Endodermal cell (in vitro differentiated cells): Measurements from ENCODE around the gene ZSCAN31. TPM values are rescaled to one million over a fixed set of nuclear protein-coding genes. Genes with fewer than 3 reads are reported as not detected.

Experiments used
- DNase-seq: peaks from one replicate; pipeline ENCODE4 v3.0.0-alpha.2; 2017
- H3K27ac ChIP-seq: 2 replicates; pipeline ENCODE4 v1.5.1; 2013; ENCODE audit warnings: mild to moderate bottlenecking, low read depth, low read length, moderate library complexity
- H3K27me3 ChIP-seq: 2 replicates; pipeline ENCODE4 v1.6.1; 2013; ENCODE audit warnings: mild to moderate bottlenecking, low read length, moderate library complexity; ENCODE audit not compliant: insufficient read depth, control insufficient read depth, poor library complexity, severe bottlenecking
- H3K36me3 ChIP-seq: 2 replicates; pipeline ENCODE4 v1.7.0; 2013; ENCODE audit warnings: mild to moderate bottlenecking, low read length, moderate library complexity; ENCODE audit not compliant: control insufficient read depth, insufficient read depth
- H3K4me1 ChIP-seq: one replicate; pipeline ENCODE4 v1.7.0; 2013; ENCODE audit warnings: low read length; ENCODE audit not compliant: control insufficient read depth, insufficient read depth
- H3K4me3 ChIP-seq: 2 replicates; pipeline ENCODE4 v1.5.1; 2013; ENCODE audit warnings: mild to moderate bottlenecking, low read length, moderate library complexity
- H3K9ac ChIP-seq: 2 replicates; pipeline ENCODE4 v1.6.1; 2013; ENCODE audit warnings: mild to moderate bottlenecking, low read length, moderate library complexity; ENCODE audit not compliant: poor library complexity, severe bottlenecking; ENCODE audit errors: extremely low read depth
- H3K9me3 ChIP-seq: 2 replicates; pipeline ENCODE4 v1.6.1; 2013; ENCODE audit warnings: mild to moderate bottlenecking, low read length, moderate library complexity; ENCODE audit not compliant: control insufficient read depth
- H3K27ac Mint-ChIP-seq: 2 replicates; pipeline ENCODE4 v1.8.0; 2020; ENCODE audit warnings: mixed read lengths
- H3K27me3 Mint-ChIP-seq: 2 replicates; pipeline ENCODE4 v1.8.0; 2021; ENCODE audit warnings: mild to moderate bottlenecking, mixed read lengths; ENCODE audit not compliant: insufficient read depth
- H3K36me3 Mint-ChIP-seq: 2 replicates; pipeline ENCODE4 v1.8.0; 2020; ENCODE audit warnings: low read depth, mixed read lengths
- H3K4me1 Mint-ChIP-seq: 2 replicates; pipeline ENCODE4 v1.8.0; 2020; ENCODE audit warnings: mixed read lengths
- H3K4me3 Mint-ChIP-seq: 2 replicates; pipeline ENCODE4 v1.8.0; 2020; ENCODE audit warnings: mild to moderate bottlenecking, moderate library complexity, mixed read lengths
- H3K9me3 Mint-ChIP-seq: 2 replicates; pipeline ENCODE4 v1.8.0; 2020; ENCODE audit warnings: mild to moderate bottlenecking, mixed read lengths
- CTCF ChIP-seq: fragments of 200-600 bp; sonication (generic); conservative IDR thresholded peaks from 2 replicates; pipeline ENCODE4 v1.5.0; 2021; ENCODE audit warnings: antibody characterized with exemption, mild to moderate bottlenecking
- WGBS, 2 experiments: methylation state at CpG; one replicate each; pipeline versions ENCODE4 v1.1.5 to v1.1.7; 2013; ENCODE audit warnings: missing lambda C conversion rate in 2 of 2, mixed read lengths in 1 of 2; ENCODE audit not compliant: insufficient coverage in 1 of 2, insufficient read length in 1 of 2; 5-methylcytosine and 5-hydroxymethylcytosine counted together
- total RNA-seq, 2 donors: library from RNA; stranded (reverse); fragmentation: NEBNext Ultra II Directional in 1 of 2; extraction: Animal tissue kit (Norgen Biotek cat#: 25700) in 1 of 2; gene quantifications; 2 replicates in 1 of 2; 3 replicates in 1 of 2; pipeline ENCODE4 v1.2.1, GENCODE V29; 2021

The ZSCAN31 gene
- total RNA-seq, 2 donors from 2014 or later = 1.7 to 4.7 TPM

GRCh38 chr6:28337121-28337520, 1.2 kb upstream of the ZSCAN31 start:
- DNase-seq = no peak
- peaks cover 4% of the 10 kb centered on the region for H3K4me1 Mint-ChIP-seq
- H3K4me3 Mint-ChIP-seq = no peak overlapping the region
- peak overlapping the region; percentile 97 for H3K9ac ChIP-seq
- no peak overlapping the region for H3K27ac Mint-ChIP-seq
- H3K4me3 ChIP-seq = peak overlapping the region; percentile 95
- TF ChIP-seq CTCF = no peak
- no peaks in the 10 kb centered on the region for H3K27me3 ChIP-seq
- H3K36me3 ChIP-seq = no peaks in the 10 kb centered on the region
- H3K27ac ChIP-seq = no peak overlapping the region
- no peaks in the 10 kb centered on the region for H3K9me3 Mint-ChIP-seq
- no peaks in the 10 kb centered on the region for H3K36me3 Mint-ChIP-seq
- H3K27me3 Mint-ChIP-seq = peaks cover 10% of the 10 kb centered on the region
- H3K9me3 ChIP-seq = no peaks in the 10 kb centered on the region
- H3K4me1 ChIP-seq = no peaks in the 10 kb centered on the region

- Mint-ChIP-seq H3K36me3 (no peaks in the 10 kb centered on the region), H3K9me3 (no peaks in the 10 kb centered on the region), H3K4me3 (no peak overlapping the region), H3K4me1 (peaks cover 4% of the 10 kb centered on the region), H3K27ac (no peak overlapping the region), H3K27me3 (peaks cover 9% of the 10 kb centered on the region)
- no peak for DNase-seq
- no peaks in the 10 kb centered on the region for H3K4me1 ChIP-seq
- H3K4me3 ChIP-seq = peak overlapping the region; percentile 95
- H3K27ac ChIP-seq = peak overlapping the region; percentile 100
- 18 to 20% methylated on average over 14 to 24 of the region's 24 CpGs for WGBS, 2 experiments
- TF ChIP-seq CTCF = no peak
- no peaks in the 10 kb centered on the region for H3K27me3 ChIP-seq
- no peaks in the 10 kb centered on the region for H3K36me3 ChIP-seq
- H3K9ac ChIP-seq = peak overlapping the region; percentile 97
- H3K9me3 ChIP-seq = no peaks in the 10 kb centered on the region
These were observed 554 bp upstream of the ZSCAN31 start for GRCh38 chr6:28336284-28337120.

GRCh38 chr6:28335040-28335563, 846 bp downstream of the ZSCAN31 start:
- H3K27me3 Mint-ChIP-seq = no peaks in the 10 kb centered on the region
- H3K27ac ChIP-seq = peak overlapping the region; percentile 100
- no peaks in the 10 kb centered on the region for H3K36me3 ChIP-seq
- DNase-seq = no peak
- no peaks in the 10 kb centered on the region for H3K36me3 Mint-ChIP-seq
- H3K9ac ChIP-seq = peak overlapping the region; percentile 97
- no peak for TF ChIP-seq CTCF
- H3K9me3 ChIP-seq = no peaks in the 10 kb centered on the region
- H3K27me3 ChIP-seq = no peaks in the 10 kb centered on the region
- H3K27ac Mint-ChIP-seq = no peak overlapping the region
- H3K4me1 Mint-ChIP-seq = peaks cover 4% of the 10 kb centered on the region
- 35 to 55% methylated on average over 6 to 12 of the region's 12 CpGs for WGBS, 2 experiments
- peak overlapping the region; percentile 95 for H3K4me3 ChIP-seq
- no peak overlapping the region for H3K4me3 Mint-ChIP-seq
- peaks cover 4% of the 10 kb centered on the region for H3K9me3 Mint-ChIP-seq
- no peaks in the 10 kb centered on the region for H3K4me1 ChIP-seq
